Measurements from ENCODE around the gene SGIP1.
"Not testable (repeated sequence)": the region's sequence is repeated elsewhere in the genome, so short reads cannot be mapped to it uniquely, and the experiment has no call there.

DNA sequence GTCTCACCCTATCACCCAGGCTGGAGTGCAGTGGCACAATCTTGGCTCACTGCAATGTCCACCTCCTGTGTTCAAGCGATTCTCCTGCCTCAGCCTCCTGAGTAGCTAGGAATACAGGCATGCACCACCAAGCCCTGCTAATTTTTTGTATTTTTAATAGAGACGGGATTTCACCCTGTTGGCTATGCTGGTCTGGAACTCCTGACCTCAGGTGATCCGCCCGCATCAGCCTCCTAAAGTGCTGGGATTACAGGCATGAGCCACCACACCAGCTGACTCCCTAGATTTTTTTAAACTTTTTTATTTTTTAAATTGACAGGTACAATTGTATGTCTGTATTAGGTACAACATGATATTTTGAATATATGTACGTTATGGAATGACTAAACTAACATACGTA lies 200.6 kb downstream of the SGIP1 start:
- TF ChIP-seq, protein P1, sequence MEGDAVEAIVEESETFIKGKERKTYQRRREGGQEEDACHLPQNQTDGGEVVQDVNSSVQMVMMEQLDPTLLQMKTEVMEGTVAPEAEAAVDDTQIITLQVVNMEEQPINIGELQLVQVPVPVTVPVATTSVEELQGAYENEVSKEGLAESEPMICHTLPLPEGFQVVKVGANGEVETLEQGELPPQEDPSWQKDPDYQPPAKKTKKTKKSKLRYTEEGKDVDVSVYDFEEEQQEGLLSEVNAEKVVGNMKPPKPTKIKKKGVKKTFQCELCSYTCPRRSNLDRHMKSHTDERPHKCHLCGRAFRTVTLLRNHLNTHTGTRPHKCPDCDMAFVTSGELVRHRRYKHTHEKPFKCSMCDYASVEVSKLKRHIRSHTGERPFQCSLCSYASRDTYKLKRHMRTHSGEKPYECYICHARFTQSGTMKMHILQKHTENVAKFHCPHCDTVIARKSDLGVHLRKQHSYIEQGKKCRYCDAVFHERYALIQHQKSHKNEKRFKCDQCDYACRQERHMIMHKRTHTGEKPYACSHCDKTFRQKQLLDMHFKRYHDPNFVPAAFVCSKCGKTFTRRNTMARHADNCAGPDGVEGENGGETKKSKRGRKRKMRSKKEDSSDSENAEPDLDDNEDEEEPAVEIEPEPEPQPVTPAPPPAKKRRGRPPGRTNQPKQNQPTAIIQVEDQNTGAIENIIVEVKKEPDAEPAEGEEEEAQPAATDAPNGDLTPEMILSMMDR (IDR thresholded peaks at IDR 0.05), result not testable (repeated sequence)
- not testable (repeated sequence) for TF ChIP-seq POLR2A (IDR thresholded peaks at IDR 0.05)
